Measurements from ENCODE around the gene PET100.

- TF ChIP-seq EZH2 (IDR thresholded peaks at IDR 0.05; ENCODE audit: low read depth, unreplicated experiment): no peak
- no peak for TF ChIP-seq CTCF (conservative IDR thresholded peaks at IDR 0.05; ENCODE audit: low read depth in 2 of 2)
- TF ChIP-seq JUNB (IDR thresholded peaks at IDR 0.05; ENCODE audit: unreplicated experiment): no peak
- TF ChIP-seq NANOG (IDR thresholded peaks at IDR 0.05; ENCODE audit: borderline replicate concordance): no peak
- TF ChIP-seq POLR2AphosphoS5 (IDR thresholded peaks at IDR 0.05; ENCODE audit: low read depth): no peak
These were observed 40.7 kb downstream of the PET100 start for GRCh38 chr19:7670150-7670783.
